Stimulated activated CD8-positive, alpha-beta memory T cell treated with anti-CD3 and anti-CD28 coated beads, Interleukin-7, amount 100 ng/mL, for 4 hours (primary cell): ENCODE measurements around the gene MTRF1.
"Not testable (repeated sequence)": the region's sequence is repeated elsewhere in the genome, so short reads cannot be mapped to it uniquely, and the experiment has no call there.

Source experiments
- DNase-seq, 2 donors: peaks; one replicate each; pipeline ENCODE4 v3.0.0-alpha.2; 2020; ENCODE audit warnings: low read depth in 2 of 2

The MTRF1 gene

GRCh38 chr13:41177616-41178015, 85.8 kb downstream of the MTRF1 start:
- DNase-seq, result no peak

GRCh38 chr13:41175576-41175975, 87.8 kb downstream of the MTRF1 start:
- not testable (repeated sequence) for DNase-seq
